ENCODE data around the gene ZMYND11. TPM values are rescaled to one million over a fixed set of nuclear protein-coding genes. Genes with fewer than 3 reads are reported as not detected.
"Not testable (repeated sequence)": the region's sequence is repeated elsewhere in the genome, so short reads cannot be mapped to it uniquely, and the experiment has no call there.

The ZMYND11 gene
- total RNA-seq, 1 experiment from 2014 or later = 88.5 TPM

DNA sequence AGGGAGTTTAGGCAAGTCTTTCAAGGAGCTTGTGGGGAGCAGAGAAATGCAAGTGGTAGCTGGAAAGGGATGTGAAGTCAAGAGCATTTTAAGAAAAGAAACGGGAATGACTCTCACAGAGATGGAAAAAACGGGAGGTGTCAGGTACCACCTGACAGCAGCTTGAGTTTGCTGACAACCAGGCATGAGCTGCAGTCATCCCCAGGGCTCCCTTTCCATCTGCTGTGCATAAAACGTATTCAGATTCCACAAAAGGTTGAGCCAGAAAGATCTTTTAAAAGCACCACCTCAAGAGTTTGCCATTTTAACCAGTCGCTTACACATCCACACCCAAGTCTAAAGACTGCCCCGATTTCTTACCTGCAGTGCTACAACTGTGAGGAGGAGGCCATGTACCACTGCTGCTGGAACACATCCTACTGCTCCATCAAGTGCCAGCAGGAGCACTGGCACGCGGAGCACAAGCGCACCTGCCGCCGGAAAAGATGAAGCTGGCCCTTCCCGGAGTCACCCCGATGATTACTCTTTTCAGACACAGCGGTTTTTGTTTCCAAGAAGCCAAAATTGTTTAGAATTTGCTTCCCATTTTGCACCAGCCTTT, 116.8 kb downstream of the ZMYND11 start:
- H3K9me3 ChIP-seq (replicated peaks) = no peaks in the 10 kb centered on the region
- peaks cover 59% of the 10 kb centered on the region for H3K36me3 ChIP-seq
- H3K4me1 ChIP-seq (replicated peaks) = no peaks in the 10 kb centered on the region
- H3K4me3 ChIP-seq = no peak overlapping the region
- DNase-seq (ENCODE audit: low read depth in 1 of 2, low spot score in 2 of 2) = no peak
- H3K27me3 ChIP-seq (replicated peaks) = no peaks in the 10 kb centered on the region
- no peak overlapping the region for H3K27ac ChIP-seq

DNA sequence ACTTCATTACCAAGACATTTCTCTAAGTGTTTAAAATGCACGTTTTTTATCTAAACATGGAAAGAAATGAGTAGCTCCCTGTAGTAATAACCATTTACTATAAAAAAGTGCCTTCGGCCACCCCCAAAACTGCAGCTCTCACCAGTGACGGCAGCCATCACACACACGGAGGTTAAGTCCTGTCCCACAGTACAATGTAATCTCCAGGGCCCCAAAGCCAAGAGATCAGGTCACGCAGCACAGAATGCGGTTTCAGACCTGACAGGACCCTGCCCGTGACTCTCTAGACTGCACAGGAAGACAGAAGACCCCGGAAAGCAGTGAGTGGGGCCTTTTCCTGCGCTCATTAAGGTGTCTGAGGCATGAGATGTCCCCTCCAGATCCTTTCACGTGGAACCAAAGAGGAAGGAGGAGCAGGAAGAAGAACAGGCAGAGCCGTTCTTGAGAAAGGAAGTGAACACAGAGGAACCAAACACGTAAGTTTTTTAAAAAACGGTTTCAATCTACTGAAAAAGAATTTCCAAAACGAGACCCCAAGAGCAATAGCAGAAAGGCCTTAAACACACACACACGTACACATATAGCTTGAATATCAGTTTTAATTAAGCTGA, 125.7 kb downstream of the ZMYND11 start:
- no peak overlapping the region for H3K27ac ChIP-seq
- H3K9me3 ChIP-seq (replicated peaks) = no peaks in the 10 kb centered on the region
- no peaks in the 10 kb centered on the region for H3K27me3 ChIP-seq (replicated peaks)
- H3K4me3 ChIP-seq = no peak overlapping the region
- DNase-seq (ENCODE audit: low read depth in 1 of 2, low spot score in 2 of 2) = no peak
- peaks cover 1% of the 10 kb centered on the region; the same call in 1 of the 2 replicates for H3K36me3 ChIP-seq
- no peaks in the 10 kb centered on the region for H3K4me1 ChIP-seq (replicated peaks)

DNA sequence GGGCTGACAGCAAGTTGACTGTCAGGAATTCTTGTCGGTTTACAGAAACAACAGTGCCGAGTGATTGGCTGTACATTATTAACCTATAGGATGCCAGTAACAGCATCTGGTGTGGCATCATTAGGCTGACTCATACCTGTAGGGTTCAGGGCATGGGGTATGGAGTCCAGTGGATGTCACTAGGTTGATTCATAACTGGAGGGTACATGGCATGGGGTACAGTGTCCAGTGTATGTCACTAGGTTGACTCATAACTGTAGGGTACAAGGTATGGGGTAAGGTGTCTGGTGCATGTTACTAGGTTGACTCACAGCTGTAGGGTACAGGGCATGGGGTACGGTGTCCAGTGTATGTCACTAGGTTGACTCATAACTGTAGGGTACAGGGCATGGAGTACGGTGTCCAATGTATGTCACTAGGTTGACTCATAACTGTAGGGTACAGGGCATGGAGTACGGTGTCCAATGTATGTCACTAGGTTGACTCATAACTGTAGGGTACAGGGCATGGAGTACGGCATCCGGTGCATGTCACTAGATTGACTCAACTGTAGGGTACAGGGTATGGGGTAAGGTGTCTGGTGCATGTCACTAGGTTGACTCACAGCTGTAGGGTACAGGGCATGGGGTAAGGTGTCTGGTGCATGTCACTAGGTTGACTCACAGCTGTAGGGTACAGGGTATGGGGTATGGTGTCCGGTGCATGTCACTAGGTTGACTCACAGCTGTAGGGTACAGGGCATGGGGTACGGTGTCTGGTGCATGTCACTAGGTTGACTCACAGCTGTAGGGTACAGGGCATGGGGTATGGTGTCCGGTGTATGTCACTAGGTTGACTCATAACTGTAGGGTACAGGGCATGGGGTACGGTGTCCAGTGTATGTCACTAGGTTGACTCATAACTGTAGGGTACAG, 129.2 kb downstream of the ZMYND11 start:
- H3K27me3 ChIP-seq (replicated peaks); DNase-seq (ENCODE audit: low read depth in 1 of 2, low spot score in 2 of 2); H3K27ac ChIP-seq; H3K4me1 ChIP-seq (replicated peaks); H3K4me3 ChIP-seq; H3K9me3 ChIP-seq (replicated peaks); H3K36me3 ChIP-seq: not testable (repeated sequence)

DNA sequence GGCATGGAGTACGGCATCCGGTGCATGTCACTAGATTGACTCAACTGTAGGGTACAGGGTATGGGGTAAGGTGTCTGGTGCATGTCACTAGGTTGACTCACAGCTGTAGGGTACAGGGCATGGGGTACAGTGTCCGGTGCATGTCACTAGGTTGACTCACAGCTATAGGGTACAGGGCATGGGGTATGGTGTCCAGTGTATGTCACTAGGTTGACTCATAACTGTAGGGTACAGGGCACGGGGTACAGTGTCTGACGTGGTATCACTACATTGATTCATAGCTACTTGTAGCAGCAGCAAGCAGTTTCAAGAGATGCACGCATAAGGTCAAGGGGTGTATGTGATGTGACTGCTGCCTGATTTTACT, 129.8 kb downstream of the ZMYND11 start:
- not testable (repeated sequence) for H3K36me3 ChIP-seq; H3K27ac ChIP-seq; DNase-seq (ENCODE audit: low read depth in 1 of 2, low spot score in 2 of 2); H3K4me3 ChIP-seq; H3K27me3 ChIP-seq (replicated peaks); H3K4me1 ChIP-seq (replicated peaks); H3K9me3 ChIP-seq (replicated peaks)

DNA sequence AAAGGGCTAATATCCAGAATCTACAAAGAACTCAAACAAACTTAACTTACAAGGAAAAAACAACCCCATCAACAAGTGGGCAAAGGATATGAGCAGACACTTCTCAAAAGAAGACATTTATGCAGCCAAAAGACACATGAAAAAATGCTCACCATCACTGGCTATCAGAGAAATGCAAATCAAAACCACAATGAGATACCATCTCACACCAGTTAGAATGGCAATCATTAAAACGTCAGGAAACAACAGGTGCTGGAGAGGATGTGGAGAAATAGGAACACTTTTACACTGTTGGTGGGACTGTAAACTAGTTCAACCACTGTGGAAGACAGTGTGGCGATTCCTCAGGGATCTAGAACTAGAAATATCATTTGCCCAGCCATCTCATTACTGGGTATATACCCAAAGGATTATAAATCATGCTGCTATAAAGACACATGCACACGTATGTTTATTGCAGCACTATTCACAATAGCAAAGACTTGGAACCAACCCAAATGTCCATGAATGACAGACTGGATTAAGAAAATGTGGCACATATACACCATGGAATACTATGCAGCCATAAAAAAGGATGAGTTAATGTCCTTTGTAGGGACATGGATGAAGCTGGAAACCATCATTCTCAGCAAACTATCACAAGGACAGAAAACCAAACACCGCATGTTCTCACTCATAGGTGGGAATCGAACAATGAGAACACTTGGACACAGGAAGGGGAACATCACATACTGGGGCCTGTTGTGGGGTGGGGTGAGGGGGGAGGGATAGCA, 130.7 kb downstream of the ZMYND11 start:
- H3K27me3 ChIP-seq (replicated peaks); DNase-seq (ENCODE audit: low read depth in 1 of 2, low spot score in 2 of 2); H3K4me3 ChIP-seq; H3K4me1 ChIP-seq (replicated peaks); H3K27ac ChIP-seq; H3K9me3 ChIP-seq (replicated peaks); H3K36me3 ChIP-seq: not testable (repeated sequence)

DNA sequence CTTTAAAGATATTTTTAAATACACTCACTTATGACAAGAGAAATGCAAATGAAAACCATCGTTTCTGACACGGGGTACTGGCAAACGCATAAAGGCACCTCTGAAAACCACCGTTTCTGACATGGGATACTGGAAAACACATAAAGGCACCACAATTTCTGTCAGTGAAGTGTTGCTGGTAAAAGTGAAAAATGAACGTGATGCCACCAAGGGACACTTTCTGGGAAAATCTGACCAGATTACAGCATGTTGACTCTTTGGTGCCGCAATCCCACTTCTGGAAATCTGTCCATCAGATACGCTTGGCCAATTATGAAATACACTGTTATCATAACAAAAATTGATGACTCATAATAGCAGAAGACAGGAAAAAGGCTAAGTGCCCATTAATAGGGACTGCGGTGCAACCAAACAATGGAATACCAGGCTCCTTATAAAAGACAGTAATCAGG, 131.7 kb downstream of the ZMYND11 start:
- no peaks in the 10 kb centered on the region for H3K36me3 ChIP-seq
- H3K9me3 ChIP-seq (replicated peaks) = no peaks in the 10 kb centered on the region
- DNase-seq (ENCODE audit: low read depth in 1 of 2, low spot score in 2 of 2) = peak in 1 of 2 experiments; percentile 7
- no peaks in the 10 kb centered on the region for H3K27me3 ChIP-seq (replicated peaks)
- no peak overlapping the region for H3K27ac ChIP-seq
- no peak overlapping the region for H3K4me3 ChIP-seq
- H3K4me1 ChIP-seq (replicated peaks) = peaks cover 4% of the 10 kb centered on the region; the same call in 1 of the 2 replicates

DNA sequence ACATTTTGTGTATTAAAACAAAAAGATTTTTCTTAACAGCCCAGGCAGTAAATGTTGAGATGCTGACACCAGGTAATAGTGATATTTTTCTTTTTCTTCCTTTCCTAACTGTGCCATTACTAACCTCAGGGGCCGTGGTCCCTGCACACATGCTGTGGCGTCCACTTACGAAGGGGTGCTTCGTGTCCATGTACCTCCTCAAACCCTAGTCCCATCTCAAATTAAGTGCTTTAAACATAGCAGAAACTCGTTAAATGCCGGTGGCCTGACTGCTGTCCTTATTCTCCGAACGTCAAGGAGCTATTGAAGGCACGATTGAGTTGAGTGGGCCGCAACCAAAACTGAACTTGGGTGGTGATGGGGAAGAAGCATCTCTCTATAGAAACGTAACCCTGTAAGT, 132.4 kb downstream of the ZMYND11 start:
- H3K27me3 ChIP-seq (replicated peaks) = no peaks in the 10 kb centered on the region
- no peaks in the 10 kb centered on the region for H3K9me3 ChIP-seq (replicated peaks)
- no peak overlapping the region for H3K4me3 ChIP-seq
- no peak for DNase-seq (ENCODE audit: low read depth in 1 of 2, low spot score in 2 of 2)
- no peak overlapping the region for H3K27ac ChIP-seq
- H3K36me3 ChIP-seq = no peaks in the 10 kb centered on the region
- H3K4me1 ChIP-seq (replicated peaks) = peaks cover 4% of the 10 kb centered on the region; the same call in 1 of the 2 replicates

DNA sequence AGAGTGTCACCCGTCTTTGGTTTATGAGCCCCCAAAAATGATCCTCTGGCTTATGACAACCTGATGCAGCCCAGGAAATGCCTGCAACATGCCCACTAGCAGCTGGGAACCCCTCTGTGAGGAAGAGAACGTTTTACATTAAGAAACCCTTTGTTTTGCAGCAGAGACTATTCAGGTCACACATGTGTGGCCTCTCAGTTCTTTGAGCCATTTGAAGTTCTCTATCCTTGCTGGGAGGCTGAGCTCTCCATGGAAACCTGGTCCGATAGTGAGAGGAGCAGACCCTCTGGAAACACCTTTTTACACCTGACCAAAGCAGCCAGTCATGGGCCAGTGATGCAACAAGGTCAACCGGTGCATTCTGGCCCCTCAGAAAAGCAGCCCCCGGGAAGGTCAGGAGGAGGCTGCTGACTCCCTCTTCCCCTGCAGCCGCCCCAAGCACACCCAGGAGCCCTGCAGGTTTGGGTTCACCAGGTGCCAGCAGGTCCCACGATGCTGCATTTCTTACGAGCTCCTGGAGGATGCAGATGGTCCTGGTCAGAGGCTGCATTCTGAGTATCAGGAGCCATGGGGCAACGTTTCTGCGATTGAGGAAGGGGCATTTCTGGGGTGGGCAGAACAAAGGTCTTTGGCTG, 134.3 kb downstream of the ZMYND11 start:
- Histone ChIP-seq H3K9me3 (replicated peaks) (no peaks in the 10 kb centered on the region), H3K36me3 (no peaks in the 10 kb centered on the region), H3K27me3 (replicated peaks) (no peaks in the 10 kb centered on the region), H3K4me3 (no peak overlapping the region), H3K4me1 (replicated peaks) (peaks cover 4% of the 10 kb centered on the region; the same call in 1 of the 2 replicates), H3K27ac (no peak overlapping the region)
- no peak for DNase-seq (ENCODE audit: low read depth in 1 of 2, low spot score in 2 of 2)

DNA sequence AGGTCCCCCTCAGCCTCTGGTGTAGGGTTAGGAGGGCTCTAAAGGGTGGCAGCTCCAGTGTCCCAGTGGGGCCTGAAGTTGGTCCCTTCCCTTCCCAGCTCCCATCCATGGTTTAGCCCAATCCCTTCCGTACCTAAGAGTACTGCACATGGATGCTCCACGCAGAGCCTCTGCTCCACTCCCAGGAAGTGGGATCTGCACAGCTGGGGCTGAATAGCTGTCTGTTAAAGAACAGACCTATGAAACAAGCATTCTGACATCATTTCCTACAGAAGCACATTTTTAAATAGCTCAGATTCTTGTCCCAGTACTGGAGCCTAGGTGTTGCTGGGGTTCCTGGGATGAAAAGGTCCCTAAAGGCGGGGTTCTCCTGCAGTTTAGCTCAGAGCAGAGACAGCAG, 135.9 kb downstream of the ZMYND11 start:
- Histone ChIP-seq H3K27me3 (replicated peaks) (no peaks in the 10 kb centered on the region), H3K4me1 (replicated peaks) (peaks cover 4% of the 10 kb centered on the region; the same call in 1 of the 2 replicates), H3K4me3 (no peak overlapping the region), H3K36me3 (0 out of 2 replicates have a peak, but pooled peaks cover 2% of the 10 kb centered on the region), H3K9me3 (replicated peaks) (no peaks in the 10 kb centered on the region), H3K27ac (no peak overlapping the region)
- no peak for DNase-seq (ENCODE audit: low read depth in 1 of 2, low spot score in 2 of 2)

DNA sequence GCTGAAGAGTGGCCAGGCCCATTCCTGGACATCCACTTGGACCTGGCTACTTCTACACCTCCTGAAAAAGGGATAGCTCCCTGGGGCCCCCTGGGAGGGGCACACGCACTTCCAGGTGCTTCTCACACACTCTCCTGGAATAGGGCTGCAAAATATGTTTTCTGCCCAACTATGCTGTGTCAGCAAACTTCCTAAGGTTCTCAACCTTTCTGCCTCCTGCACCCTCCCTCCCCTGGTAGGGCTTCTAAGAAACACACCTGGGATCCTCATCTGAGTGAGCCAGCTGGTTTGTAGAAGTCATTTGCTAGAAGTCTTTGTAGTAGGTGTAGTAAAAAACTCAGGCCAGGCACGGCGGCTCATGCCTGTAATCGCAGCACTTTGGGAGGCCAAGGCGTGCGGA, 136.5 kb downstream of the ZMYND11 start:
- Histone ChIP-seq H3K4me1 (replicated peaks) (peaks cover 4% of the 10 kb centered on the region; the same call in 1 of the 2 replicates), H3K27me3 (replicated peaks) (no peaks in the 10 kb centered on the region), H3K4me3 (no peak overlapping the region), H3K27ac (no peak overlapping the region), H3K9me3 (replicated peaks) (no peaks in the 10 kb centered on the region), H3K36me3 (peaks cover 2% of the 10 kb centered on the region; the same call in 1 of the 2 replicates)
- no peak for DNase-seq (ENCODE audit: low read depth in 1 of 2, low spot score in 2 of 2)

DNA sequence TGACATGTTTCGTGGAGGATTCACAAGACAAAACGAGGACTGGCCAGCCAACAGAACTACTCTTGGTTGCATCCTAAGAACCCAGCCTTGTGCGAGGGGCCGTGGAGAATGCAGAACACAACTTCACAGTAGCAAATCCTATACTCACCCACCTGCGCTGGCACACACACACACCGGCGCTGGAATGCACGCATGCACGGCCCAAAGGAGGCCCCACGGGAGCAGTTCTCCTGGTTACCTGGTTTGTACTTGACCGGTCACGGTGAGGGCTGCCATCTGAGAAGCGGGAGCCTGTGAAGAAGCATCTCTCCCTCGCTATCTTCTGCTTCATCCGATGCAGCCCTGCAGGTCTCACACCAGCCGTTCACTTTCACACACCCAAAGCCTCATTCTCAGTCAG, 137.8 kb downstream of the ZMYND11 start:
- DNase-seq (ENCODE audit: low read depth in 1 of 2, low spot score in 2 of 2) = no peak
- no peaks in the 10 kb centered on the region for H3K4me1 ChIP-seq (replicated peaks)
- H3K4me3 ChIP-seq = no peak overlapping the region
- peaks cover 13% of the 10 kb centered on the region for H3K36me3 ChIP-seq
- H3K27me3 ChIP-seq (replicated peaks) = no peaks in the 10 kb centered on the region
- H3K9me3 ChIP-seq (replicated peaks) = no peaks in the 10 kb centered on the region
- no peak overlapping the region for H3K27ac ChIP-seq

DNA sequence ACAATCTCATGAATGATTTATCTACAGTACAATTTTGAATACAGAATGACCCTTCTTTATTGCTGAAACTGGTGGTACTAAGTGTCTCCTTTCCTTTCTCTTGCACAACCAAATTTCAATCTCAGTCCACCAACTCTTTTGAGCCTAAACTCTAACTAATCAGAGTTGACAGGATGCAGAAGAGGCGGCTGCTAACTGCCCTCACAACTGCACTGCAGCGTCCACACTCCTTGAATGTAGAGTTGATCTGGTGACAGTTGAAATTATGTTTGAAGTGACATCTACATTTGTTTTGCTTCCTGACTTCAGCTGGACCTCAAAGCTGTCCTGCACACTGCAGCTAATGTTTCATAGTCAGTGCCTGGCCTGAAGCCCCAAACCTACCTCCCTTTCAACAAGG, 139.6 kb downstream of the ZMYND11 start:
- no peaks in the 10 kb centered on the region for H3K9me3 ChIP-seq (replicated peaks)
- no peak for DNase-seq (ENCODE audit: low read depth in 1 of 2, low spot score in 2 of 2)
- H3K27ac ChIP-seq = no peak overlapping the region
- no peaks in the 10 kb centered on the region for H3K27me3 ChIP-seq (replicated peaks)
- no peak overlapping the region for H3K4me3 ChIP-seq
- no peaks in the 10 kb centered on the region for H3K4me1 ChIP-seq (replicated peaks)
- peaks cover 27% of the 10 kb centered on the region for H3K36me3 ChIP-seq

DNA sequence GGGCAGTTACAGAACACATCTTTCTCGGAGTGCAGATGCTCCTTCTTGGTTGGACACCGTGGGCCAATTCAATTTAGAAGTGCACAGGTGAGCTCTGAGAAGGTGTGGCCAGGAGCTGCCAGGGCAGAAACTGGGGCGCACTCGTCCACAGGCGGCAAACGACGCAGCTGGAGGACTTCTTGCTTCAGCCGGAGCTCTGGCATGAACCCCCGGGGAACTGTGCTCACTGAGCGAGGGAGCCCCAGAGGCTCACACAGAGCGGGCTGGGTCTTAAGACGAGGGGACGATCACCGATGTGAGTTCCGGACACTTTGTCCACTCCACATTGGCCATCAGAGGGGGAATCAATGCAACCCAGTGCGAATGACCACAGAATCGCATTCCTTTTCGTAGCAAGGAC, 140.4 kb downstream of the ZMYND11 start:
- no peak overlapping the region for H3K27ac ChIP-seq
- no peaks in the 10 kb centered on the region for H3K4me1 ChIP-seq (replicated peaks)
- DNase-seq (ENCODE audit: low read depth in 1 of 2, low spot score in 2 of 2) = no peak
- H3K36me3 ChIP-seq = peaks cover 33% of the 10 kb centered on the region
- no peak overlapping the region for H3K4me3 ChIP-seq
- no peaks in the 10 kb centered on the region for H3K9me3 ChIP-seq (replicated peaks)
- no peaks in the 10 kb centered on the region for H3K27me3 ChIP-seq (replicated peaks)

Measured in SJSA1 (cell line).